ENCODE results near the gene NOC2L.

DNA sequence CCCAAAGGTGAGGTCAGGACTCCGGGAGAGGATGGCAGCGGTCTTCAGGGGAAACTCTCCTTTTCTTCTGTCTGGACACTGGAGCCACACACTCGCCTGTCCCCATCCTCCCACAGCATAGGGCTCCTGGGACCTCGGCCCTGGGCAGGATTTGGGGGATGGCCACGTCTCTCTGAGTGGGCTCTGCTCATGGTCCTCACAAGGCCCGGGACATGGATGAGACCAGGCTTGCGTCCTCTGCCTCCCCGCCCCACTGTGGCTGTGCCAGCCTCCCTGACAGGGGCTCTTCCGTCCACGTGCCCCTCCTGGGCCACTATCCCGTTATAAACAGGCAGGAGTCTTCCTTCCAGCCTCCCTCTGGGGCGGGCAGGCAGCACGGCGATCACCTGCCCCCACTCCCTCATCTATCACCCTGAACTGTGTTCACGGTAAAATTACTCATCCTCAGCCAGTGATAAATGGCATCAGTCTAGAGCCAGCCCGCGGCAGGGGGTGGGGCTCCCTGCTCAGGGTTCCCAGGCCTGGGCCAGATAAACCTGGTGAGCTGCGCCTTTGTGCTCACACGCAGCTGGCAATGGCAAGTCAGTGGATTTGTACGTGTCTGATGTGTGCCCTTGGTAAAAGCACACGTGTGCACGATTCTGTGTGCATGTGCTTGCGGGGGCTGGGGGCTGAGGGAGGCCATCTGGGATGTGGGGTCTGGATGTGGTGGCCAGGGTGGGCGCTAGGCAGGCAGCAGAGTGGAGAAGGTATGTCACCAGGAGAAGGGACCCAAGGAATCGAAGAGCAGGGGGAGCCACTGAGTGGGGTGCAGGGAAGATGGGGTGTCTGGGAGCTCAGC is 48.0 kb downstream of the NOC2L start:
- TF ChIP-seq POLR2A (IDR thresholded peaks at IDR 0.05), result no peak
- TF ChIP-seq, protein P1, sequence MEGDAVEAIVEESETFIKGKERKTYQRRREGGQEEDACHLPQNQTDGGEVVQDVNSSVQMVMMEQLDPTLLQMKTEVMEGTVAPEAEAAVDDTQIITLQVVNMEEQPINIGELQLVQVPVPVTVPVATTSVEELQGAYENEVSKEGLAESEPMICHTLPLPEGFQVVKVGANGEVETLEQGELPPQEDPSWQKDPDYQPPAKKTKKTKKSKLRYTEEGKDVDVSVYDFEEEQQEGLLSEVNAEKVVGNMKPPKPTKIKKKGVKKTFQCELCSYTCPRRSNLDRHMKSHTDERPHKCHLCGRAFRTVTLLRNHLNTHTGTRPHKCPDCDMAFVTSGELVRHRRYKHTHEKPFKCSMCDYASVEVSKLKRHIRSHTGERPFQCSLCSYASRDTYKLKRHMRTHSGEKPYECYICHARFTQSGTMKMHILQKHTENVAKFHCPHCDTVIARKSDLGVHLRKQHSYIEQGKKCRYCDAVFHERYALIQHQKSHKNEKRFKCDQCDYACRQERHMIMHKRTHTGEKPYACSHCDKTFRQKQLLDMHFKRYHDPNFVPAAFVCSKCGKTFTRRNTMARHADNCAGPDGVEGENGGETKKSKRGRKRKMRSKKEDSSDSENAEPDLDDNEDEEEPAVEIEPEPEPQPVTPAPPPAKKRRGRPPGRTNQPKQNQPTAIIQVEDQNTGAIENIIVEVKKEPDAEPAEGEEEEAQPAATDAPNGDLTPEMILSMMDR (IDR thresholded peaks at IDR 0.05), result no peak

Measured in thyroid gland (tissue), 4 donors.